Smooth muscle cell (in vitro differentiated cells): ENCODE data around the gene ESPL1. TPM values are rescaled to one million over a fixed set of nuclear protein-coding genes. Genes with fewer than 3 reads are reported as not detected.

Experiments
- DNase-seq: peaks from one replicate; lab custom pipeline; 2025; ENCODE audit not compliant: unreplicated experiment; lab: John Stamatoyannopoulos, UW
- H2AFZ ChIP-seq: fragments of 200-600 bp; sonication (generic); 2 replicates; pipeline ENCODE4 v1.6.0; 2016; ENCODE audit warnings: antibody characterized with exemption, low read depth, mild to moderate bottlenecking
- H3F3A ChIP-seq: fragments of 200-600 bp; sonication (generic); 2 replicates; pipeline ENCODE4 v1.6.0; 2017; ENCODE audit warnings: antibody characterized with exemption, low read depth
- H3K27ac ChIP-seq: fragments of 200-600 bp; sonication (generic); 2 replicates; pipeline ENCODE4 v1.5.1; 2016; ENCODE audit warnings: low read depth, mild to moderate bottlenecking
- H3K27me3 ChIP-seq: fragments of 200-600 bp; sonication (generic); 2 replicates; pipeline ENCODE4 v1.6.1; 2016; ENCODE audit warnings: low read depth, mild to moderate bottlenecking
- H3K36me3 ChIP-seq: fragments of 200-600 bp; sonication (generic); 2 replicates; pipeline ENCODE4 v1.5.1; 2016; ENCODE audit warnings: low read depth
- H3K4me1 ChIP-seq: fragments of 200-600 bp; sonication (generic); 2 replicates; pipeline ENCODE4 v1.5.1; 2016; ENCODE audit warnings: low read depth
- H3K4me2 ChIP-seq: fragments of 200-600 bp; sonication (generic); 2 replicates; pipeline ENCODE4 v1.6.0; 2016; ENCODE audit warnings: mild to moderate bottlenecking
- H3K4me3 ChIP-seq: fragments of 200-600 bp; sonication (generic); 2 replicates; pipeline ENCODE4 v1.5.1; 2016; ENCODE audit warnings: mild to moderate bottlenecking
- H3K79me2 ChIP-seq: fragments of 200-600 bp; sonication (generic); 2 replicates; pipeline ENCODE4 v1.6.0; 2016; ENCODE audit warnings: low read depth, mild to moderate bottlenecking
- H3K9ac ChIP-seq: fragments of 200-600 bp; sonication (generic); 2 replicates; pipeline ENCODE4 v1.6.0; 2016; ENCODE audit warnings: low read depth
- H3K9me3 ChIP-seq: fragments of 200-600 bp; sonication (generic); replicated peaks from 2 replicates; pipeline ENCODE4 v1.5.1; 2016; ENCODE audit warnings: low read depth
- H4K20me1 ChIP-seq: fragments of 200-600 bp; sonication (generic); 2 replicates; pipeline ENCODE4 v1.6.0; 2016; ENCODE audit warnings: low read depth
- WGBS: methylation state at CpG from one replicate; pipeline ENCODE4 v1.1.7; 2016; ENCODE audit warnings: low lambda C conversion rate; 5-methylcytosine and 5-hydroxymethylcytosine counted together
- polyA plus RNA-seq: library from polyadenylated mRNA; unstranded; fragments of >200 nt; fragmentation: Nextera tagmentation; extraction: Ambion mirVana; gene quantifications from 2 replicates; pipeline ENCODE4 v1.2.1, GENCODE V29; 2016
- total RNA-seq: library from RNA; depleted of rRNA; stranded (reverse); fragments of >200 nt; gene quantifications from 2 replicates; pipeline ENCODE4 v1.2.3, GENCODE V29; 2014
- TF ChIP-seq, protein P1 (sequence below): fragments of 200-600 bp; sonication (generic); IDR thresholded peaks from 2 replicates; pipeline ENCODE4 v1.5.1; 2017; ENCODE audit warnings: borderline replicate concordance, mild to moderate bottlenecking, antibody characterized with exemption; ENCODE audit not compliant: insufficient read depth, poor library complexity, severe bottlenecking

The ESPL1 gene
- total and polyA plus RNA-seq, 2 experiments from 2014 or later: 2.0 to 3.1 TPM

DNA sequence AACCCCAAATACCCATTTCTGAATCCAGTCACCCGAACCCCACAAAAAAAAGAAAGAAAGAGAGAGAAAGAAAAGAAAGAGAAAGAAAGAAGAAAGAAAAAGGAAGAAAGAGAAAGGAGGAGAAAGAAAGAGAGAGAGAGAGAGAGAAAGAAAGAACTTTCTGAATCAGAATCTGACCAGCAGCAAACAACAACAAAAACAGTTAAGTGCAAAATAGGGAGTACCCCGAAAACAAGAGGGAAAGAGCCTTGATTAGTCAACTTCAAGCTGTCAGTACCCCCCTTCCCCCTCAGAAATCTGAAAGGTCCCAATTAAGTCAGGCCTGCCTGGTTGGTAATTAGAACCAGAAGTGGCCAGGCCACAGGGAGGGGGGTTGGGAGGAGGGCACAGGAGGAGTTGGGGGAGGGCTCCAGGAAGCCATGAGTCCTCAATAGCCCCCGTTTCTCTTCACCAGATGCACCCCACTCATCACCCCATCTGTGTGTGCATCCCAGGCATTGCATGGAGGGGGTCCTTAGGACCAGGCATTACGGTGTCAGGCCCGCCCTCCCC, 45.9 kb upstream of the ESPL1 start:
- Histone ChIP-seq H3K9ac (no peak overlapping the region), H3K4me3 (peak overlapping the region; percentile 61), H4K20me1 (peaks cover 16% of the 10 kb centered on the region), H3K27ac (peak overlapping the region; percentile 97), H3K79me2 (peaks cover 4% of the 10 kb centered on the region), H2AFZ (no peak overlapping the region), H3K27me3 (no peaks in the 10 kb centered on the region), H3F3A (peaks cover 23% of the 10 kb centered on the region), H3K4me2 (peak overlapping the region; percentile 88), H3K36me3 (no peaks in the 10 kb centered on the region), H3K4me1 (peaks cover 55% of the 10 kb centered on the region), H3K9me3 (no peaks in the 10 kb centered on the region)
- TF ChIP-seq, protein P1, sequence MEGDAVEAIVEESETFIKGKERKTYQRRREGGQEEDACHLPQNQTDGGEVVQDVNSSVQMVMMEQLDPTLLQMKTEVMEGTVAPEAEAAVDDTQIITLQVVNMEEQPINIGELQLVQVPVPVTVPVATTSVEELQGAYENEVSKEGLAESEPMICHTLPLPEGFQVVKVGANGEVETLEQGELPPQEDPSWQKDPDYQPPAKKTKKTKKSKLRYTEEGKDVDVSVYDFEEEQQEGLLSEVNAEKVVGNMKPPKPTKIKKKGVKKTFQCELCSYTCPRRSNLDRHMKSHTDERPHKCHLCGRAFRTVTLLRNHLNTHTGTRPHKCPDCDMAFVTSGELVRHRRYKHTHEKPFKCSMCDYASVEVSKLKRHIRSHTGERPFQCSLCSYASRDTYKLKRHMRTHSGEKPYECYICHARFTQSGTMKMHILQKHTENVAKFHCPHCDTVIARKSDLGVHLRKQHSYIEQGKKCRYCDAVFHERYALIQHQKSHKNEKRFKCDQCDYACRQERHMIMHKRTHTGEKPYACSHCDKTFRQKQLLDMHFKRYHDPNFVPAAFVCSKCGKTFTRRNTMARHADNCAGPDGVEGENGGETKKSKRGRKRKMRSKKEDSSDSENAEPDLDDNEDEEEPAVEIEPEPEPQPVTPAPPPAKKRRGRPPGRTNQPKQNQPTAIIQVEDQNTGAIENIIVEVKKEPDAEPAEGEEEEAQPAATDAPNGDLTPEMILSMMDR: no peak
- 18% methylated on average over 5 of the region's 5 CpGs for whole genome bisulfite sequencing
- no peak for DNase-seq

DNA sequence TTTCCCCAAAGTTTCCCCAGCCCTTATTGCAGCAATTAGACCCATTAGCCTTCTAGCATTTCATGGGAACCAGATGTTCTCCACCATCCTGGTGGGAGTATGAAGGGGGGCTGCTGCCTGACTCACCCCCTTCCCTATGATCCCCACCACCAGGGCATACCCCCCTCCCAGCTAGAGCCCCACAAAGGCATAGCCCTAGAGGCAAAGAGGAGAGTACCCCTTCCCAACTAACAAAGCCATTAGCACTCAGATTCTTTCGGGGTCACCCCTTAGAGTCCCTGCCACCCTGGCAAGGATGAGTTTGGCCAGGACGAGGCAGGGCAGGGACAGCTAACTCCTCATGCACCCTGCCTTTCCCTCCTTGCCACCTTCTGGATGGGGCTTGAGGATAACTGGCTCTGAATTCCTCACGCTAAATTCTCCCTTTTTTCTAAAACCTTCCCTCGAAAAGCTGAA, 45.3 kb upstream of the ESPL1 start:
- Histone ChIP-seq H3K4me2 (peak overlapping the region; percentile 88), H3K36me3 (no peaks in the 10 kb centered on the region), H3K79me2 (peaks cover under 1% of the 10 kb centered on the region), H4K20me1 (peaks cover 10% of the 10 kb centered on the region), H3K4me3 (peak overlapping the region; percentile 15), H3K9me3 (no peaks in the 10 kb centered on the region), H3K9ac (no peak overlapping the region), H2AFZ (no peak overlapping the region), H3F3A (peaks cover 23% of the 10 kb centered on the region), H3K27me3 (no peaks in the 10 kb centered on the region), H3K27ac (peak overlapping the region; percentile 97), H3K4me1 (peaks cover 49% of the 10 kb centered on the region)
- WGBS: 35% methylated on average over 4 of the region's 4 CpGs
- DNase-seq: no peak
- TF ChIP-seq, protein P1: no peak

DNA sequence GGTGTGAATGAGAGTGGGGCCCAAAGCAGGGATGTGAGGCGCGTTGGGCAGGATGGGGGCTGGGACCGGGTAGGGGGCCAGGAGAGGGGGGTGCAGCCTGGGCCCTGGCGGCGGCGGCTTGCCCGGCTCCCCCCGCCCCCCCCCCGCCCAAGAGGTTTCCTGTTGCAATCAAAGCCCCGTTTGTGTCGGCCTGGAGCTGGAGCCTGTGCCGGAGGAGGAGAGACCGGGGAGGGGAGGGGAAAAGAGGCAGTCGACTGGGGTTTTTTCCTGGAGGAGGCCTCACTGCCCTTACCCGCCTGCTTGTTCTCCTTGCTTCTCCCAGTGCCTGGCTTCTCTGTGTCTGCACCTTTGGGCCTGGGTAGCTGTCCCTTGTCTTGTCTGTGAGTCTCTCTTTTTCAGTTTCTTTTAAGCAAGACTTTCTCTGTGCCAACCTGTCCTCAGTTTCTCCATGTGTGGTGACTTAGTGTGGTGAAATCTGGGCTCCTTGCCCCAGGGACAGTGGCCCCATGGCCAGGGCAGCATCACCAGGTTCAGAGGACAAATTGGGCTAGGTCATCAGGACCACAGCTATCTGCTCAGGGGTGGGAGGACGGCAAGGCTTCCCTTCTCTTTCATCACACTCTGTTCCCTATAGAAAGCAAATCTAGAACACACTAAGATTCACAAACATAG, 44.6 kb upstream of the ESPL1 start:
- Histone ChIP-seq H3K27ac (peak overlapping the region; percentile 97), H3F3A (peaks cover 23% of the 10 kb centered on the region), H3K79me2 (no peaks in the 10 kb centered on the region), H3K4me3 (peak overlapping the region; percentile 15), H4K20me1 (peaks cover 3% of the 10 kb centered on the region), H3K27me3 (no peaks in the 10 kb centered on the region), H3K36me3 (no peaks in the 10 kb centered on the region), H3K4me2 (peak overlapping the region; percentile 88), H2AFZ (no peak overlapping the region), H3K4me1 (peaks cover 42% of the 10 kb centered on the region), H3K9me3 (no peaks in the 10 kb centered on the region), H3K9ac (no peak overlapping the region)
- TF ChIP-seq, protein P1: no peak
- peak; percentile 37 for DNase-seq
- 13% methylated on average over 5 of the region's 16 CpGs for WGBS
